Measurements from ENCODE around the gene UNC79. TPM values are rescaled to one million over a fixed set of nuclear protein-coding genes. Genes with fewer than 3 reads are reported as not detected.

Gene UNC79
- total and polyA plus RNA-seq, 10 of the 15 experiments (the other 5 are each of a cell fraction or from before 2014, with no cell fraction given), result 0.04 to 0.29 (median 0.14) TPM

DNA sequence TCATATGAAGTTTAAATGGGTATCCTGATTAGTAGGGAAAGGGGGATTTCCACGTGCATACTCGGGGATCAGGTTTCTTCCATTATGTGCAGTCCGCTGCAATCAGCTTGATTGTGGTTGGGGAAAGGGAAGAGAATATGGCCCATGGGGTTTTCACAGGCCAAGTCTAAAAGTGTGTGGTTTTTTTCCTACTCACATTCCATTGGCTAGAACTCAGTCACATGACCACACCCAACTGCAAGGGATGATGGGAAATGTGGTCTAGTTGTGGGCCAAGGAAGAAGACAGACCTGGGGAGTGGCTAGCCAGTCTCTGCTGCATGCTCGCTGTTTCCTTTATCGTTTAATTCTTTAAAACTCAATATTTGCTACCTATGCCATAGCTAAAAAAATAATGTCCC is 252.5 kb downstream of the UNC79 start (continued):
- TF ChIP-seq, protein P1, sequence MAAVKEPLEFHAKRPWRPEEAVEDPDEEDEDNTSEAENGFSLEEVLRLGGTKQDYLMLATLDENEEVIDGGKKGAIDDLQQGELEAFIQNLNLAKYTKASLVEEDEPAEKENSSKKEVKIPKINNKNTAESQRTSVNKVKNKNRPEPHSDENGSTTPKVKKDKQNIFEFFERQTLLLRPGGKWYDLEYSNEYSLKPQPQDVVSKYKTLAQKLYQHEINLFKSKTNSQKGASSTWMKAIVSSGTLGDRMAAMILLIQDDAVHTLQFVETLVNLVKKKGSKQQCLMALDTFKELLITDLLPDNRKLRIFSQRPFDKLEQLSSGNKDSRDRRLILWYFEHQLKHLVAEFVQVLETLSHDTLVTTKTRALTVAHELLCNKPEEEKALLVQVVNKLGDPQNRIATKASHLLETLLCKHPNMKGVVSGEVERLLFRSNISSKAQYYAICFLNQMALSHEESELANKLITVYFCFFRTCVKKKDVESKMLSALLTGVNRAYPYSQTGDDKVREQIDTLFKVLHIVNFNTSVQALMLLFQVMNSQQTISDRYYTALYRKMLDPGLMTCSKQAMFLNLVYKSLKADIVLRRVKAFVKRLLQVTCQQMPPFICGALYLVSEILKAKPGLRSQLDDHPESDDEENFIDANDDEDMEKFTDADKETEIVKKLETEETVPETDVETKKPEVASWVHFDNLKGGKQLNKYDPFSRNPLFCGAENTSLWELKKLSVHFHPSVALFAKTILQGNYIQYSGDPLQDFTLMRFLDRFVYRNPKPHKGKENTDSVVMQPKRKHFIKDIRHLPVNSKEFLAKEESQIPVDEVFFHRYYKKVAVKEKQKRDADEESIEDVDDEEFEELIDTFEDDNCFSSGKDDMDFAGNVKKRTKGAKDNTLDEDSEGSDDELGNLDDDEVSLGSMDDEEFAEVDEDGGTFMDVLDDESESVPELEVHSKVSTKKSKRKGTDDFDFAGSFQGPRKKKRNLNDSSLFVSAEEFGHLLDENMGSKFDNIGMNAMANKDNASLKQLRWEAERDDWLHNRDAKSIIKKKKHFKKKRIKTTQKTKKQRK (IDR thresholded peaks at IDR 0.05; ENCODE audit: low read depth, low read length), result no peak
- TF ChIP-seq PAX8 (IDR thresholded peaks at IDR 0.05) (no peak), BHLHE40 (IDR thresholded peaks at IDR 0.05; ENCODE audit: borderline replicate concordance in 1 of 2, low read depth in 2 of 2, low read length in 1 of 2) (no peak), YY1 (IDR thresholded peaks at IDR 0.05; ENCODE audit: low read depth, low read length) (no peak), NRF1 (conservative IDR thresholded peaks at IDR 0.05; ENCODE audit: low read depth, low read length) (no peak), NFYB (IDR thresholded peaks at IDR 0.05; ENCODE audit: insufficient read depth, low read depth, low read length) (0 out of 2 replicates have a peak, but pooled peaks have one; percentile 51)

- Histone ChIP-seq H3K4me2 (ENCODE audit: control insufficient read depth, insufficient read depth) (no peak overlapping the region), H3K4me1 (ENCODE audit: control insufficient read depth, insufficient read depth, low read length) (no peaks in the 10 kb centered on the region), H3K36me3 (ENCODE audit: control insufficient read depth in 2 of 2, insufficient read depth in 2 of 2, low read length in 1 of 2) (no peaks in the 10 kb centered on the region), H4K20me1 (ENCODE audit: control insufficient read depth, insufficient read depth) (no peaks in the 10 kb centered on the region), H3K9ac (ENCODE audit: control insufficient read depth, insufficient read depth, low read length) (no peak overlapping the region), H3K4me3 (no peak overlapping the region), H3K27ac (ENCODE audit: control insufficient read depth, insufficient read depth) (no peak overlapping the region), H3K9me3 (replicated peaks; ENCODE audit: control insufficient read depth, insufficient read depth, low read length) (no peaks in the 10 kb centered on the region), H3K27me3 (replicated peaks in 1 of 2; ENCODE audit: control insufficient read depth in 2 of 2, insufficient read depth in 2 of 2, low read length in 1 of 2) (no peaks in the 10 kb centered on the region), H3K79me2 (ENCODE audit: control insufficient read depth, insufficient read depth, low read length) (no peaks in the 10 kb centered on the region), H2AFZ (ENCODE audit: control insufficient read depth, low read depth, low read length) (no peak overlapping the region)
- ATAC-seq, result no peak
- ChIA-PET POLR2A (interaction anchor here (0.6 kb wide), 1 partner anchor 519 kb away, joined by 6 read pairs; no protein-coding TSS in a partner anchor), SMC1A (ENCODE audit: uncharacterized antibody, unreplicated experiment) (no interaction called here), RAD21 (ENCODE audit: unreplicated experiment) (no interaction called here), CTCF (no interaction called here)
- BruUV-seq (replicated peaks), result no TSS peak
- in situ Hi-C loops (cut with MboI), result no loop called here
- 51% methylated on average over 13 of the region's 13 CpGs for WGBS (ENCODE audit: insufficient coverage, insufficient replicate concordance, low lambda C conversion rate, missing lambda C conversion rate)
- FAIRE-seq, result no peak
- no peak for DNase-seq (ENCODE audit: low read depth, low spot score)
- intact Hi-C loops (cut with micrococcal nuclease; ENCODE audit: unreplicated experiment), result no loop called here
- TF ChIP-seq CBX5 (IDR thresholded peaks at IDR 0.05; ENCODE audit: low read depth) (no peak), RUNX3 (IDR thresholded peaks at IDR 0.05; ENCODE audit: low read length) (no peak), BACH1 (IDR thresholded peaks at IDR 0.05; ENCODE audit: borderline replicate concordance) (no peak), JUND (IDR thresholded peaks at IDR 0.05; ENCODE audit: low read depth, low read length) (no peak), KLF5 (IDR thresholded peaks at IDR 0.05; ENCODE audit: partially characterized antibody) (no peak)
- TF ChIP-seq, protein P2, sequence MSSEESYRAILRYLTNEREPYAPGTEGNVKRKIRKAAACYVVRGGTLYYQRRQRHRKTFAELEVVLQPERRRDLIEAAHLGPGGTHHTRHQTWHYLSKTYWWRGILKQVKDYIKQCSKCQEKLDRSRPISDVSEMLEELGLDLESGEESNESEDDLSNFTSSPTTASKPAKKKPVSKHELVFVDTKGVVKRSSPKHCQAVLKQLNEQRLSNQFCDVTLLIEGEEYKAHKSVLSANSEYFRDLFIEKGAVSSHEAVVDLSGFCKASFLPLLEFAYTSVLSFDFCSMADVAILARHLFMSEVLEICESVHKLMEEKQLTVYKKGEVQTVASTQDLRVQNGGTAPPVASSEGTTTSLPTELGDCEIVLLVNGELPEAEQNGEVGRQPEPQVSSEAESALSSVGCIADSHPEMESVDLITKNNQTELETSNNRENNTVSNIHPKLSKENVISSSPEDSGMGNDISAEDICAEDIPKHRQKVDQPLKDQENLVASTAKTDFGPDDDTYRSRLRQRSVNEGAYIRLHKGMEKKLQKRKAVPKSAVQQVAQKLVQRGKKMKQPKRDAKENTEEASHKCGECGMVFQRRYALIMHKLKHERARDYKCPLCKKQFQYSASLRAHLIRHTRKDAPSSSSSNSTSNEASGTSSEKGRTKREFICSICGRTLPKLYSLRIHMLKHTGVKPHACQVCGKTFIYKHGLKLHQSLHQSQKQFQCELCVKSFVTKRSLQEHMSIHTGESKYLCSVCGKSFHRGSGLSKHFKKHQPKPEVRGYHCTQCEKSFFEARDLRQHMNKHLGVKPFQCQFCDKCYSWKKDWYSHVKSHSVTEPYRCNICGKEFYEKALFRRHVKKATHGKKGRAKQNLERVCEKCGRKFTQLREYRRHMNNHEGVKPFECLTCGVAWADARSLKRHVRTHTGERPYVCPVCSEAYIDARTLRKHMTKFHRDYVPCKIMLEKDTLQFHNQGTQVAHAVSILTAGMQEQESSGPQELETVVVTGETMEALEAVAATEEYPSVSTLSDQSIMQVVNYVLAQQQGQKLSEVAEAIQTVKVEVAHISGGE (CRISPR knock-in tag; IDR thresholded peaks at IDR 0.05), result no peak
- TF ChIP-seq, protein P3, sequence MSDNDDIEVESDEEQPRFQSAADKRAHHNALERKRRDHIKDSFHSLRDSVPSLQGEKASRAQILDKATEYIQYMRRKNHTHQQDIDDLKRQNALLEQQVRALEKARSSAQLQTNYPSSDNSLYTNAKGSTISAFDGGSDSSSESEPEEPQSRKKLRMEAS (IDR thresholded peaks at IDR 0.05; ENCODE audit: low read depth, low read length), result no peak
These were observed 254.6 kb downstream of the UNC79 start for GRCh38 chr14:93685121-93685895.
